Sigmoid colon (tissue), 7 donors: ENCODE results near the gene BCL7A. TPM values are rescaled to one million over a fixed set of nuclear protein-coding genes. Genes with fewer than 3 reads are reported as not detected.

Source experiments
- DNase-seq: peaks from one replicate; pipeline ENCODE4 v3.0.0-alpha.2; 2019
- H3K27ac ChIP-seq, 4 donors: fragments of 200-600 bp; sonication (generic); one replicate each; pipeline ENCODE4 v1.5.1; 2016 to 2019; ENCODE audit warnings: mild to moderate bottlenecking in 1 of 4
- H3K27me3 ChIP-seq, 3 donors: fragments of 200-600 bp; sonication (generic); one replicate each; pipeline ENCODE4 v1.5.1; 2019; ENCODE audit warnings: mild to moderate bottlenecking in 1 of 3
- H3K36me3 ChIP-seq, 4 donors: fragments of 200-600 bp; sonication (generic); one replicate each; pipeline ENCODE4 v1.5.1; 2016 to 2019
- H3K4me1 ChIP-seq, 4 donors: fragments of 200-600 bp; sonication (generic); one replicate each; pipeline ENCODE4 v1.5.1; 2017 to 2019
- H3K4me3 ChIP-seq, 4 donors: fragments of 200-600 bp; sonication (generic); one replicate each; pipeline ENCODE4 v1.5.1; 2017 to 2019; ENCODE audit warnings: mild to moderate bottlenecking in 2 of 4, moderate library complexity in 1 of 4
- H3K9me3 ChIP-seq, 4 donors: fragments of 200-600 bp in 3 of 4; sonication (generic) in 3 of 4; one replicate each; pipeline versions ENCODE4 v1.5.1 to v1.6.1; 2013 to 2019
- EP300 ChIP-seq, 4 donors: sonication (generic); formaldehyde crosslinking; IDR thresholded peaks; one replicate each; pipeline ENCODE4 v1.6.1; 2017; ENCODE audit warnings: antibody characterized with exemption in 4 of 4
- POLR2A ChIP-seq, 2 donors: fragments of 450-650 bp; IDR thresholded peaks; one replicate each; pipeline ENCODE4 v1.6.1; 2016; ENCODE audit warnings: antibody characterized with exemption in 2 of 2, mild to moderate bottlenecking in 2 of 2, moderate library complexity in 2 of 2
- POLR2AphosphoS5 ChIP-seq, 4 donors: sonication (generic); formaldehyde crosslinking; IDR thresholded peaks; one replicate each; pipeline ENCODE4 v1.6.1; 2017; ENCODE audit warnings: antibody characterized with exemption in 4 of 4
- WGBS, 2 donors: extraction: QIAGEN DNeasy Blood & Tissue Kit; methylation state at CpG; one replicate each; pipeline ENCODE4 v1.1.7; 2013; 5-methylcytosine and 5-hydroxymethylcytosine counted together
- intact Hi-C: fragments of 100-400 bp; cut with DNase I; formaldehyde crosslinking; loops from one replicate; pipeline ENCODE4 v1.15.1; 2023
- polyA plus RNA-seq, 3 donors: library from polyadenylated mRNA; stranded (reverse); fragments of 200-250 nt; gene quantifications; one replicate each; pipeline ENCODE4 v1.2.3, GENCODE V29; 2013
- total RNA-seq, 4 donors: library from RNA; depleted of rRNA; stranded (reverse); fragments of >200 nt; gene quantifications; one replicate each; pipeline ENCODE4 v1.1.0, GENCODE V29; 2016
- TF ChIP-seq, protein P1 (sequence below), 4 experiments: fragments of 450-650 bp in 3 of 4; fragments of 200-600 bp in 1 of 4; IDR thresholded peaks; one replicate each; pipeline ENCODE4 v1.5.1; 2016 to 2019; ENCODE audit warnings: antibody characterized with exemption in 4 of 4, mild to moderate bottlenecking in 3 of 4, moderate library complexity in 2 of 4
- donor health status: healthy with polysubstance abuse.
- donor health status: Bipolar disorder and iron deficiency.
- donor health status: healthy.

Gene BCL7A
- total and polyA plus RNA-seq, 7 donors, result 1.2 to 7.4 (median 6.4) TPM

DNA sequence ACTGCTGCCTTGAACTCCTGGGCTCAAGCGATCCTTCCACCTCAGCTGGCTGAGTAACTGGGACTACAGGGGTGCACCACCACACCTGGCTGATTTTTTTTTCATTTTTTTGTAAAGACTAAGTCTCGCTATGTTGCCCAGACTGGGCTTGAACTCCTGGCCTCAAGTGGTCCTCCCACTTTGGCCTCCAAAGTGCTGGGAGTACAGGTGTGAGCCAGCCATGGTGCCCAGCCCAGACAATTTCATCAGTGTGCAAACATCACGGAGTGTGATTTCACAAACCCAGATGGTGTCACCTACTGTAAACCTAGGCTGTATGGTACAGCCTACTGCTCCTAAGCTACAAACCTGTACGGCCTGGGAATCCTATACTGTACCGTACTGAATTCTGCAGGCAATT lies 6.9 kb upstream of the BCL7A start:
- H3K27ac ChIP-seq, result no peak overlapping the region
- H3K27me3 ChIP-seq, result no peaks in the 10 kb centered on the region
- DNase-seq, result no peak
- no peak for TF ChIP-seq POLR2A (IDR thresholded peaks at IDR 0.05)
- H3K4me1 ChIP-seq, result no peaks in the 10 kb centered on the region
- H3K4me3 ChIP-seq, result no peak overlapping the region
- intact Hi-C loops, result no loop called here
- no peaks in the 10 kb centered on the region for H3K36me3 ChIP-seq
- no peaks in the 10 kb centered on the region for H3K9me3 ChIP-seq
- 81 to 90% methylated on average over 5 of the region's 5 CpGs for WGBS, 2 donors

DNA sequence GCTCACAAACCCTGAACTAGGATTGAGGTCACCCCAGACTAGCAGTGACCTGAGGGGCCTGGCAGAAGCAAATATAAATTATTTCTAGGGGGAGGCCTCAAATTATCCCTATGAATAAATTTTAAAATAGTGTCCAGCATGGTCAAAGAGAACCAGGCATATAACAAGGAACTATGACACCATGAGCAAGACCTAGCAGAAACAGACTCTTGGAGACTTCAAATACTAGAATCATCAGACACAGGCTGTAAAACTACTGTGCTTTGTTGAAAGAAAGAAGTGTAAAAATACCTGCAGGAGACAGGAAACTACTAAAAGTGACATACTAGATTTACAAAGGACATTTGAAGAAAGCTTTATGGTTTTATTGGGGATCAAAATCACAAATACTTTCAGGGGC lies 3.2 kb upstream of the BCL7A start:
- Histone ChIP-seq H3K4me3 (no peak overlapping the region), H3K27ac (no peak overlapping the region), H3K27me3 (no peaks in the 10 kb centered on the region), H3K36me3 (no peaks in the 10 kb centered on the region), H3K9me3 (no peaks in the 10 kb centered on the region), H3K4me1 (peaks cover 0 to 11% (median 8%) of the 10 kb centered on the region in 4 donors)
- intact Hi-C loops, result no loop called here
- no peak for DNase-seq
- TF ChIP-seq POLR2AphosphoS5 (IDR thresholded peaks at IDR 0.05) (no peak), POLR2A (IDR thresholded peaks at IDR 0.05) (no peak), EP300 (IDR thresholded peaks at IDR 0.05) (no peak)
- TF ChIP-seq, protein P1, sequence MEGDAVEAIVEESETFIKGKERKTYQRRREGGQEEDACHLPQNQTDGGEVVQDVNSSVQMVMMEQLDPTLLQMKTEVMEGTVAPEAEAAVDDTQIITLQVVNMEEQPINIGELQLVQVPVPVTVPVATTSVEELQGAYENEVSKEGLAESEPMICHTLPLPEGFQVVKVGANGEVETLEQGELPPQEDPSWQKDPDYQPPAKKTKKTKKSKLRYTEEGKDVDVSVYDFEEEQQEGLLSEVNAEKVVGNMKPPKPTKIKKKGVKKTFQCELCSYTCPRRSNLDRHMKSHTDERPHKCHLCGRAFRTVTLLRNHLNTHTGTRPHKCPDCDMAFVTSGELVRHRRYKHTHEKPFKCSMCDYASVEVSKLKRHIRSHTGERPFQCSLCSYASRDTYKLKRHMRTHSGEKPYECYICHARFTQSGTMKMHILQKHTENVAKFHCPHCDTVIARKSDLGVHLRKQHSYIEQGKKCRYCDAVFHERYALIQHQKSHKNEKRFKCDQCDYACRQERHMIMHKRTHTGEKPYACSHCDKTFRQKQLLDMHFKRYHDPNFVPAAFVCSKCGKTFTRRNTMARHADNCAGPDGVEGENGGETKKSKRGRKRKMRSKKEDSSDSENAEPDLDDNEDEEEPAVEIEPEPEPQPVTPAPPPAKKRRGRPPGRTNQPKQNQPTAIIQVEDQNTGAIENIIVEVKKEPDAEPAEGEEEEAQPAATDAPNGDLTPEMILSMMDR (IDR thresholded peaks at IDR 0.05), result no peak

GRCh38 chr12:122018937-122019336 lies 2.7 kb upstream of the BCL7A start:
- Histone ChIP-seq H3K9me3 (no peaks in the 10 kb centered on the region), H3K27me3 (no peaks in the 10 kb centered on the region), H3K36me3 (no peaks in the 10 kb centered on the region), H3K27ac (no peak overlapping the region), H3K4me3 (no peak overlapping the region), H3K4me1 (peaks cover 0 to 15% (median 12%) of the 10 kb centered on the region in 4 donors)
- TF ChIP-seq EP300 (IDR thresholded peaks at IDR 0.05) (no peak), POLR2AphosphoS5 (IDR thresholded peaks at IDR 0.05) (no peak), POLR2A (IDR thresholded peaks at IDR 0.05) (no peak)
- TF ChIP-seq, protein P1 (IDR thresholded peaks at IDR 0.05), result no peak
- intact Hi-C loops, result no loop called here
- DNase-seq, result no peak
- 91 to 96% methylated on average over 4 of the region's 4 CpGs for WGBS, 2 donors

GRCh38 chr12:122020795-122021192 lies 890 bp upstream of the BCL7A start:
- intact Hi-C loops, result loop anchor here (1.0 to 10.0 kb wide), 2 partner anchors 102 to 204 kb away; partner anchors contain the start of genes CFAP251 and DIABLO
- Histone ChIP-seq H3K4me3 (peak overlapping the region; percentile 54 to 84 (median 70)), H3K27ac (peak overlapping the region in 3 of 4 donors; percentile 72 to 85 (median 83))

GRCh38 chr12:122021193-122021821 lies 377 bp upstream of the BCL7A start:
- intact Hi-C loops, result loop anchor here (1.0 to 10.0 kb wide), 2 partner anchors 103 to 203 kb away; partner anchors contain the start of genes CFAP251 and DIABLO
- Histone ChIP-seq H3K27ac (peak overlapping the region; percentile 72 to 85 (median 81)), H3K36me3 (no peaks in the 10 kb centered on the region), H3K4me3 (peak overlapping the region; percentile 54 to 84 (median 70)), H3K4me1 (peaks cover 0 to 21% (median 16%) of the 10 kb centered on the region in 4 donors), H3K9me3 (no peaks in the 10 kb centered on the region), H3K27me3 (no peaks in the 10 kb centered on the region)
- TF ChIP-seq EP300 (IDR thresholded peaks at IDR 0.05) (no peak), POLR2AphosphoS5 (IDR thresholded peaks at IDR 0.05) (no peak), POLR2A (IDR thresholded peaks at IDR 0.05) (no peak)
- TF ChIP-seq, protein P1 (IDR thresholded peaks at IDR 0.05), result no peak
- DNase-seq, result peak; percentile 76
- 1 to 2% methylated on average over 57 of the region's 57 CpGs for WGBS, 2 donors

More at GRCh38 chr12:122020795-122021192, 890 bp upstream of the BCL7A start:
- 64 to 70% methylated on average over 16 of the region's 16 CpGs for WGBS, 2 donors
- Histone ChIP-seq H3K36me3 (no peaks in the 10 kb centered on the region), H3K27me3 (no peaks in the 10 kb centered on the region), H3K4me1 (peaks cover 0 to 21% (median 16%) of the 10 kb centered on the region in 4 donors), H3K9me3 (no peaks in the 10 kb centered on the region)
- DNase-seq, result no peak
- TF ChIP-seq, protein P1 (IDR thresholded peaks at IDR 0.05), result no peak
- no peak for TF ChIP-seq EP300 (IDR thresholded peaks at IDR 0.05)
- TF ChIP-seq POLR2AphosphoS5 (IDR thresholded peaks at IDR 0.05), result no peak
- no peak for TF ChIP-seq POLR2A (IDR thresholded peaks at IDR 0.05)
